Thoracic aorta (tissue), 2 donors: ENCODE measurements around the gene RPL15. TPM values are rescaled to one million over a fixed set of nuclear protein-coding genes. Genes with fewer than 3 reads are reported as not detected.

Experiments used
- ATAC-seq: fragments of 150-250 bp; one replicate; pipeline ENCODE4 v1.8.0; 2017; ENCODE audit warnings: low read depth; ENCODE audit not compliant: insufficient number of reproducible peaks, low FRiP score
- DNase-seq: peaks from one replicate; pipeline ENCODE4 v3.0.0-alpha.2; 2020; ENCODE audit warnings: low spot score
- H3K27ac ChIP-seq, 2 donors: fragments of 200-600 bp; sonication (generic); 1 replicate in 1 of 2; 2 replicates in 1 of 2; pipeline ENCODE4 v1.5.1; 2016; ENCODE audit warnings: mild to moderate bottlenecking in 2 of 2, moderate library complexity in 2 of 2
- H3K27me3 ChIP-seq: fragments of 200-600 bp; sonication (generic); replicated peaks from 2 replicates; pipeline ENCODE4 v1.6.0; 2016; ENCODE audit warnings: mild to moderate bottlenecking; ENCODE audit not compliant: insufficient read depth
- H3K36me3 ChIP-seq: fragments of 200-600 bp; sonication (generic); one replicate; pipeline ENCODE4 v1.5.1; 2016
- H3K4me1 ChIP-seq, 2 donors: fragments of 200-600 bp; sonication (generic); 1 replicate in 1 of 2; 2 replicates in 1 of 2; pipeline versions ENCODE4 v1.5.1 to v1.6.0; 2016; ENCODE audit warnings: low read depth in 2 of 2, mild to moderate bottlenecking in 1 of 2; ENCODE audit not compliant: control insufficient read depth in 1 of 2
- H3K4me3 ChIP-seq: fragments of 200-600 bp; sonication (generic); 2 replicates; pipeline ENCODE4 v1.5.1; 2016; ENCODE audit warnings: mild to moderate bottlenecking
- H3K9me3 ChIP-seq: fragments of 200-600 bp; sonication (generic); 2 replicates; pipeline ENCODE4 v1.5.1; 2016
- CTCF ChIP-seq: fragments of 200-600 bp; sonication (generic); IDR thresholded peaks from one replicate; pipeline ENCODE4 v1.5.1; 2019; ENCODE audit warnings: antibody characterized with exemption
- total RNA-seq, 2 donors: library from RNA; depleted of rRNA; stranded (reverse); fragments of >200 nt; gene quantifications; one replicate each; pipeline versions ENCODE4 v1.1.0 to v1.2.3, GENCODE V29; 2016

Gene RPL15
- total RNA-seq, 2 donors from 2014 or later = 1,178 to 1,268 TPM

- Histone ChIP-seq H3K4me1 (peaks cover 33 to 50% of the 10 kb centered on the region in 2 donors), H3K36me3 (peaks cover 18% of the 10 kb centered on the region), H3K27ac (peak overlapping the region in 1 of 2 donors; percentile 58), H3K9me3 (no peaks in the 10 kb centered on the region), H3K4me3 (no peak overlapping the region), H3K27me3 (no peaks in the 10 kb centered on the region)
- DNase-seq (no peak), ATAC-seq (no peak)
- no peak for TF ChIP-seq CTCF
Observed at GRCh38 chr3:23968463-23969184, 51.7 kb downstream of the RPL15 start.

- no peak for TF ChIP-seq CTCF
- Histone ChIP-seq H3K4me3 (no peak overlapping the region), H3K27me3 (no peaks in the 10 kb centered on the region), H3K4me1 (peaks cover 33 to 43% of the 10 kb centered on the region in 2 donors), H3K9me3 (no peaks in the 10 kb centered on the region), H3K36me3 (peaks cover 18% of the 10 kb centered on the region), H3K27ac (no peak overlapping the region)
- no peak for ATAC-seq
- no peak for DNase-seq
Observed at GRCh38 chr3:23969393-23969792, 52.5 kb downstream of the RPL15 start.

Other genes with a start within 250 kb of the RPL15 start
- 10 to 100 TPM; 41.2 to 53.3 TPM for gene UBE2E1, start 111.2 kb upstream of the RPL15 start, total RNA-seq
- 10 to 100 TPM; 15.8 to 21.0 TPM for gene NKIRAS1, start 142 bp upstream of the RPL15 start, total RNA-seq
- 10 to 100 TPM; 33.0 to 41.6 TPM for gene NR1D2, start 28.2 kb downstream of the RPL15 start, total RNA-seq